HG02610 (cell line): ENCODE data around the gene GOLGA8M.
"Not testable (repeated sequence)": the region's sequence is repeated elsewhere in the genome, so short reads cannot be mapped to it uniquely, and the experiment has no call there.

Experiments
- ATAC-seq: cut with Tn5 transposase; IDR thresholded peaks from one replicate; pipeline ENCODE4 v1.9.1; 2021; ENCODE audit warnings: mild to moderate bottlenecking, moderate library complexity; ENCODE audit not compliant: unreplicated experiment

The GOLGA8M gene, protein sequence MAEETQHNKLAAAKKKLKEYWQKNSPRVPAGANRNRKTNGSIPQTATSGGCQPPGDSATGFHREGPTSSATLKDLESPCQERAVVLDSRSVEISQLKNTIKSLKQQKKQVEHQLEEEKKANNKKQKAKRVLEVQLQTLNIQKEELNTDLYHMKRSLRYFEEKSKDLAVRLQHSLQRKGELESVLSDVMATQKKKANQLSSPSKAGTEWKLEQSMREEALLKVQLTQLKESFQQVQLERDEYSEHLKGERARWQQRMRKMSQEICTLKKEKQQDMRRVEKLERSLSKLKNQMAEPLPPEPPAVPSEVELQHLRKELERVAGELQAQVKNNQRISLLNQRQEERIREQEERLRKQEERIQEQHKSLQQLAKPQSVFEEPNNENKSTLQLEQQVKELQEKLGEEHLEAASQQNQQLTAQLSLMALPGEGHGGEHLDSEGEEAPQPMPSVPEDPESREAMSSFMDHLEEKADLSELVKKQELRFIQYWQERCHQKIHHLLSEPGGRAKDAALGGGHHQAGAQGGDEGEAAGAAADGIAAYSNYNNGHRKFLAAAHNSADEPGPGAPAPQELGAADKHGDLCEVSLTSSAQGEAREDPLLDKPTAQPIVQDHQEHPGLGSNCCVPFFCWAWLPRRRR

DNA sequence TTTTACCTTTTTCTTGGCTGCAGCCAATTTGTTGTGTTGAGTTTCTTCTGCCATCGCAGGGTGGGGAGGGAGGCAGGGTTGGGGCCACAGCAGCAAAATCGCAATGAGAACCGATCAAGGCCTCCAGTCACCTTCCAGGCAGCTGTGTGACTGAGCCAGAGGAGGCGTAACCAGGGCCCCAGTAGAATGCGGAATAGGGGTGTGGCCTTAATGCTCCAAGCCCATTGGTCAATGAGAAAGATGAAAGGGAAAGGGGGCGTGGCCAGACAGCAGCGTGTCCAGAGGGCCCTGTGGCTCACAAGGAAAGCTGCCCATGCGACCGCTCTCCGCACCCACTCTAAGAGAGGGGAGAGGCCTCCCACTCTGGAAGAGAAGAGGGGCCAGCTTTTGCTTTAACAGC is at the start of gene GOLGA8M:
Gene GOLGA8M, minus strand, starts transcription at position 152 of the 400 bp plus-strand sequence. Its CDS starts 98 bp downstream, at position 54.
- not testable (repeated sequence) for ATAC-seq

DNA sequence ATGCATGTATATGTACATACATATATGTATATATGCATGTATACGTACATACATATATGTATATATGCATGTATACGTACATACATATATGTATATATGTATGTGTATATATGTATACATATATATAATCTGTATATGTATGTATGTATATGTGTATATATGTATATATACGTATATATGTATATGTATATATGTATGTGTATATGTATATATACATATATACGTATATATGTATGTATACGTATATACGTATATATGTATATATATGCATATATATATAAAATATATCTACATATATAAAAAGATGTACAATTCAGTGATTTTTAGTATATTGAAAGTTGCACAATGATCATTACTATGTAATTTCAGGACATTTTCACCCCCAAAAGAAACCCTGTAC is 30.7 kb upstream of the GOLGA8M start:
- not testable (repeated sequence) for ATAC-seq

DNA sequence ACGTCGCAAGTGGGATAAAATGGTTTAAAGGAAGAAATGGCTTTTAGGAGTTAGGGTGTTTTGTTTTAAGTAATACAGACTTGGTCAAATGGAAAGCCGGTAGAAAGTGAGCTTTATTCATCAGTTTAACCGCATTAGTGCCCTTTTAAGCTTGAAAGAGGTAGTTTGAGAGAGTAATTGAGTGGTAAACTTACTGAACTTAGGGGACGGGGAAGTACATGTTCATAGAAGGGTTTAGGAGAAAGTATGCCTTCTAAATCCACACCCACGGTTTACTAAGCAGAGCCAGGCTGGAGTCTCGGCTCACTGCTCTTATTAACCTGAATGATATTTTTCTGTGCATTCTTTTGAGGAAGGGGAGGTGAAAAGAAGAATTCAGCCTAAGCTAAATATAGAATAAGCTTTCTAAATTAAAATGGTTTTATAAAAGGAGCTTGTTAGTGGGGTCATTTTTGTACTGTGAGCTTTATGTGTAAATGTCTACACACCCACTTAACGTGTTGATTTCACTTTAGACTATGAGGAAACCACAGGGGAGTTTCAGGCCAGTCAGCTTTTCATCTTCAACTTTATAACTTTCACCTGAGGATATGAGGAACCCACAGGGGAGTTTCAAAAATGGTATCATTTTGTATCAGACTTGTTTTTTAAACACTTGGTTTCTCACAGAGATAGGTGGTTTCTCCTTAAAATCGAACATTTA is 26.5 kb upstream of the GOLGA8M start:
- peak; percentile 65 for ATAC-seq

DNA sequence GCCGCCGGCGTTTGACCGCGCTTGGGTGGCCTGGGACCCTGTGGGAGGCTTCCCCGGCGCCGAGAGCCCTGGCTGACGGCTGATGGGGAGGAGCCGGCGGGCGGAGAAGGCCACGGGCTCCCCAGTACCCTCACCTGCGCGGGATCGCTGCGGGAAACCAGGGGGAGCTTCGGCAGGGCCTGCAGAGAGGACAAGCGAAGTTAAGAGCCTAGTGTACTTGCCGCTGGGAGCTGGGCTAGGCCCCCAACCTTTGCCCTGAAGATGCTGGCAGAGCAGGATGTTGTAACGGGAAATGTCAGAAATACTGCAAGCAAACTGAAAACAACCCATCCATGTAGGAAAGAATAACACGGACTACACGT is 26.0 kb upstream of the GOLGA8M start:
- ATAC-seq = peak; percentile 25

DNA sequence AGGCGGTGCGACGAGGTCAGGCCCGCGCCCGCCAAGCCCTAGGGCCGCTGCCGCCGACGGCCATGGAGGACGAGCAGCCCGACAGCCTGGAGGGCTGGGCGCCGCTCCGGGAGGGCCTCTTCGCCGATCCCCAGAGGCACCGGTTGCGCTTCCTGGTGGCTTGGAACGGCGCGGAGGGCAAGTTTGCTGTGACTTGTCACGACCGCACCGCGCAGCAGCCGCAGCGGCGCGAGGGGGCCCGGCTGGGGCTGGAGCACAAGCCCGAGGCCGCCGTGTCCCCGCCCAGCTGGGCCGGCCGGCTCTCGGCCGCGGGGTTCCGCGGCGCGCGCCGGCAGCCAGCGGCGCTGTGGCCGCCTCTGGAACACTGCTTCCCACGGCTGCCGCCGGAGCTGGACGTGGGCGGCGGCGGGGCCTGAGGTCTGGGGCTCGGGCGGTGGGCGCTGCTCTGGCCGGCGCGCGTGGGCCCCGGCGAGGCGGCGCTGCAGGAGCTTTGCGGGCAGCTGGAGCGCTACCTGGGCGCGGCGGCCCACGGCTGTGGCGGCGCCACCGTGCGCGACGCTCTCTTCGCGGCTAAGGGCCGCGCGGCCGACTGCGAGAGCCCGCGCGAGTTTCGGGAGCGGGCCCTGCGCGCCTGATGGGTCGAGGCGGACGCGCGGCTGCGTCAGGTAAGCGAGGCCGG is 25.4 kb upstream of the GOLGA8M start:
- ATAC-seq = peak; percentile 52

DNA sequence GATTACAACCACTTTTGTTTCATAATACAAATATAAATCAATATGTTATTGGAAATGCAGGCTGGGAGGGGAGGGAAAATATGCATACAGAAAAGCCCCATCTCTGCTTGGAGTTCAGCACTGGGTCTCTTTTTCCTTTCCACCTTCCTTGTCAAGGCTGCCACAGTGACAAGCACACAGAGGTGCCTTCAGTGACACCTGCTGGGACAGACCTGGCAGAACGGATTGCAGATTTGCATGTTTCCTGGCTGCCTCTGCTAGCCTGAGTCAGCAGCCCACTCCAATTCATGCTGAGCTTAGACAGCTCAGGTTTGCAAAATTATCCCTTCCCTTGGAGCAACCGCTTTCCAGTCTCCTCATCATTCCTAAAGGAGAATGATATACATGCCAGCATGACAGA is 15.8 kb upstream of the GOLGA8M start:
- ATAC-seq = not testable (repeated sequence)

DNA sequence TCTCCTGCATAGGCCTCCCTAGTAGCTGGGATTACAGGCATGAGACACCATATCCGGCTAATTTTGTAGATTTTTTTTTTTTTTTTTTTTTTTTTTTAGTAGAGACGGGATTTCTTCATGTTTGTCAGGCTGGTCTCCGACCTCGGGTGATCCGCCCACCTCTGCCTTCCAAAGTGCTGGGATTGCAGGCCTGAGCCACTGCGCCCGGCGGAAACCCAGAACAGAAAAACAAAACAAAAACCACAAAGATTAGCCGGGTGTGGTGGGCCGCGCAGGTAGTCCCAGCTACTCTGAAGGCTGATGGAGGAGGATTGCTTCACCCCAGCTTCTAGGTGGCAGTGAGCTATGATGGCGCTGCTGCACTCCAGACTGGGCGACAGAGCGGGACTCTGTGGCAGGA is 14.8 kb upstream of the GOLGA8M start:
- ATAC-seq = not testable (repeated sequence)

DNA sequence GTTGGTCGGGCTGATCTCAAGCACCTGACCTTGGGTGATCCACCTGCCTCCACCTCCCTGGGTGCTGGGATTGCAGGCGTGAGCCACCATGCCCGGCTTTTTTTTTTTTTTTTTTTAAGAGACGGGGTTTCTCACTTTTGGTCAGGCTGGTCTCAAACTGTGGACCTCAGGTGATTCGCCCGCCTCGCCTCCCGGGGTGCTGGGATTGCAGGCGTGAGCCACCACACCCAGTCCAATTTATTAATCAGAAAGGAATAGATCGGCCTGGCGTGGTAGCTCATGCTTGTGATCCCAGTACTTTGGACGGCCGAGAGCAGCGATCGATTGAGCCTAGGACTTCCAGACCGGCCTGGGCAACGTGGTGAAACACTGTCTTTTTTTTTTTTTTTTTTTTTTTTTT is 13.9 kb upstream of the GOLGA8M start:
- no peak for ATAC-seq

DNA sequence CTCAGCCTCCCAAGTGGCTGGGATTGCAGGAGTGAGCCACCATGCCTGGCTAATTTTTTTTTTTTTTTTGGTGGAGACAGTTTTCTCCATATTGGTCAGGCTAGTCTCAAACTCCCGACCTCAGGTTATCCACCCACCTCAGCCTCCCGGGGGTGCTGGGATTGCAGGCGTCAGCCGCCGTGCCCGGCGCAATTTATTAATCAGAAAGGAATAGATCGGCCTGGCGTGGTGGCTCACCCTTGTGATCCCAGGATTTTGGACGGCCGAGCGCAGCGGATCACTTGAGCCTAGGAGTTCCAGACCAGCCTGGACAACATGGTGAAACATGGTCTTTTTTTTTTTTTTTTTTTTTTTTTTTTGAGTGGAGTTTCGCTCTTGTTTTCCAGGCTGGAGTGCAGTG is 13.3 kb upstream of the GOLGA8M start:
- ATAC-seq = no peak

DNA sequence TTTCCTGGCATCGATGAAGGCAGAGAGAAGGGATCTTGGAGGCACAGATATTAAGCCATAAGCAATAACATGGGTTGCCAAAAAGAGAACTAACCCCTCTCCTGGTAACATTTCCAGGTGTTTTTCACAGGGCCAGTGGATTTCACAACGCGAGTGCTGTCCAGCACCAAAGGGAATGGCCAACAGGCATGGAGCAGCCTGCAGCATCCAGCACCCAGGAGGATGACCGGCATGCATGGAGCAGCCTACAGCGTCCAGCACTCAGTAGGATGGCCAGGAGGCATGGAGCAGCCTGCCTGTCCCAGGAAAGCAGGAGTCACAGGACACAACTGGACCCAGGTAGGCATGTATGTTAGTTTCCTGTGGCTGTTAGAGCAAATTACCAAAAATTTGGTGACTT is 11.8 kb upstream of the GOLGA8M start:
- not testable (repeated sequence) for ATAC-seq

DNA sequence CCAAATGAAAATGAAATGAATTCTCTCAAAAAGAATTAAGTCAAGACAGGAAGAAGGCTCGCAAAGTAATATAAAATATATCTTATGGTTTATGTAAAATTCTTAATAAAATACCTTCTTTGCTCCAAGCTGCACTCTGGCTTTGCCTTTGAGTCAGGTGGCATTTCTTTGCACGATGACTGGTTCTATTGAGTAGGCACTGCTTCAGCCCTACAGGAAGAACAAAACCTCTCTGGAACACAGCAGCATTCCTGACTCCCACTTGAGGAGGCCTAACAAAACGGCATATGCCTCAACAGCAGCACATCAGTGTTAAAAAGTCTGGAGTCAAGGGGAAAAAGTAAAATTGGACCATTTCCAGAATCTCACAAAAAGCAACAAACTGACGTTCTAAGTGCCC is 7.4 kb upstream of the GOLGA8M start:
- not testable (repeated sequence) for ATAC-seq

DNA sequence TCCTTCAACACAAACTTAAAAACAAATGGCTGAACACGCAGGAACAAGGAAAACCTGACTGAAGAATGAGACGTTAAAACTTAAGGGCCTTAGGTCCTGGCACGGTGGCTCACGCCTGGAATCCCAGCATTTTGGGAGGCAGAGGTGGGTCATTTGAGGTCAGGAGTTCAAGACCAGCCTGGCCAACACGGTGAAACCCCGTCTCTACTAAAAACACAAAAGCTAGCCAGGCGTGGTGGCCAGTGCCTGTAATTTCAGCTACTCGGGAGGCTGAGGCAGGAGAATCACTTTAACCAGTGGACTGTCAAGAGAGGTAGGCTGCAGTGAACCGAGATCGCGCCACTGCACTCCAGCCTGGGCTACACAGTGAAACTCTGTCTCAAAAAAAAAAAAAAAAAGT is 6.4 kb upstream of the GOLGA8M start:
- ATAC-seq = not testable (repeated sequence)

DNA sequence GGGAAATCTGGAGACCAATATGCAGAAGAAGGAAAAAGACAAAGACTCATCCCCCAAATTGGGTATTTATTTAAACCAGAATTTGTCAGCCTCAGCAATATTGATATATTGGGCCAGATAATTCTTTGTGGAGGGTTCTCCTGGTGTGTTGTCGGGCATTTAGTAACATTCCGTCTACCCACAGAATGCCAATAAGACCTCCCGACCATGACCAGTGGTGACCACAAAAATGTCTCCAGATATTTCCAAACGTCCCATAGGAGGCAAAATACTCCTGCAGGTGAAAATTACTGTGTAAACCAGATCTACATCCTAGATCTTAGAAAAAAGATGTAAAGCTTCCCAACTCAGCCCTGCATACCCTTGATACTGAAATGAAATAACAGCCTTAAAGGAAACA is 2.0 kb upstream of the GOLGA8M start:
- ATAC-seq = not testable (repeated sequence)

DNA sequence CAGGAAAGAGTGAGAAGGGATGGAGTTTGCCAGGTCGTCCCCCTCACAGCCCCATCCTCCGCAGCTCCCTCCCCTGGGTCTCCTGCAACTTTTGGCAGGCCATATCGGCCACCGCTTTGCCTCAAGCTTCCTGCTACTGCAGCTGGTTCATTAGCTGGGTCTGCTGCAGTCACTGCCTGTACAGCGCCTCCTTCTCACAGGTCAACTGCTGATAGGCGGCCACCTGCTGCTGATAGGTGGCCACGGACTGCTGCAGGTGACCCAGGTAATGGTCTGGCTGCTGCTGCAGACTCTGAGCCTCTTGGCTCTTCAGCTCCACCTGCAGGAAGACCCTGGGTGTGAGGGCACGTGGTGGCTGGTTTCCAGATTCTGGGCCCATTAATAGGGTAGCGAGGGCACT is 8.3 kb downstream of the GOLGA8M start:
- not testable (repeated sequence) for ATAC-seq

DNA sequence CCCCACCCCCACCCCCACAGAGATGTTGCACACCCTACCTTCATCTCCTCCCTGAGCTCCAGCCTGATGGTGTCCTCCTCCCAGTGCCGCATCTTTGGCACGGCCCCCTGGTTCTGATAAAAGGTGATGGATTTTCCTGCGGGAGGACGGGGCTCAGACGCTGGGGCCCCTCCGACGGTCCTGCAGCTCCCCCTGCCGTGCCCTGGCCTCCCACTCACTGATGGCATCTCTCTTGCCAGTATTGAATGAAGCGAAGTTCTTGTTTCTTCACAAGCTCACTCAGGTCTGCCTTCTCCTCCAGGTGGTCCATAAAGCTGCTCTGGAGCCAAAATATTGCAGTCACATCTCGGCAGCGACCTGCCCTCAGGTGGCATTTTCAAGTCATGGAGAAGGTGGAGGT is 9.8 kb downstream of the GOLGA8M start:
- not testable (repeated sequence) for ATAC-seq

DNA sequence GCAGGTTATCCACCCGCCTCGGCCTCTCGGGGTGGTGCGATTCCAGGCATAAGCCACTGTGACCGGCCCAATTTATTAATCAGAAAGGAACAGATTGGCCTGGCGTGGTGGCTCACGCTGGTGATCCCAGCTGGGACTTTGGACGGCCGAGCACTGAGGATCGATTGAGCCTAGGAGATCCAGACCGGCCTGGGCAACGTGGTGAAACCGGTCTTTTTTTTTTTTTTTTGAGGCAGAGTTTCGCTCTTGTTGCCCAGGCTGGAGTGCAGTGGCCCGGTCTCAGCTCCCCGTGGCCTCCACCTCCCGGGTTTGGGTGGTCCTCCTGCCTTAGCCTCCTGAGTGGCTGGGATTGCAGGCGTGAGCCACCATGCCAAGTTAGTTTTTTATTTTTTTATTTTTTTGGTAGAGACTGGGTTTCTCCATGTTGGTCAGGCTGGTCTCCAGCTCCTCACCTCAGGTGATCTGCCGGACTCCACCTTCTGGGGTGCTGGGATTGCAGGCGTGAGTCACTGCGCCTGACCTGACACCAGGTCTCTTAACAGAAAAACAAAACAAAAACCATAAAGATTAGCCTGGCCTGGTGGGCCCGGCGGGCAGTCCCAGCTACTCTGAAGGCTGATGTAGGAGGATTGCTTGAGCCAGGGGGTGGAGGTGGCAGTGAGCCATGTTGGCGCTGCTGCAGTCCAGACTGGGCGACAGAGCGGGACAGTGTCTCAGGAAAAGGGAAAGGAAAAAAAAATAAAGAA is 18.0 kb downstream of the GOLGA8M start:
- ATAC-seq = not testable (repeated sequence)

DNA sequence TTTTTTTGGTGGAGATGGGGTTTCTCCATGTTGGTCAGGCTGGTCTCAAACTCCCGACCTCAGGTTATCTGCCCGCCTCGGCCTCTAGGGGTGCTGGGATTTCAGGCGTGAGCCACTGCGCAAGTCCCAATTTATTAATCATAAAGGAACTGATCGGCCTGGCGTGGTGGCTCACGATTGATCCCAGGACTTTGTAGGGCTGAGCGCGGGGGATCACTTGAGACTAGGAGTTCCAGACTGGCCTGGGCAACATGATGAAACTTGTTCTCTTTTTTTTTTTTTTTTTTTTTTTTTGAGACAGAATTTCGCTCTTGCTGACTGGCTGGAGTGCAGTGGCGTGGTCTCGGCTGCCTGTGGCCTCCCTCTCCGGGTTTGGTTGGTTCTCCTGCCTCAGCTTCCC is 19.2 kb downstream of the GOLGA8M start:
- not testable (repeated sequence) for ATAC-seq

DNA sequence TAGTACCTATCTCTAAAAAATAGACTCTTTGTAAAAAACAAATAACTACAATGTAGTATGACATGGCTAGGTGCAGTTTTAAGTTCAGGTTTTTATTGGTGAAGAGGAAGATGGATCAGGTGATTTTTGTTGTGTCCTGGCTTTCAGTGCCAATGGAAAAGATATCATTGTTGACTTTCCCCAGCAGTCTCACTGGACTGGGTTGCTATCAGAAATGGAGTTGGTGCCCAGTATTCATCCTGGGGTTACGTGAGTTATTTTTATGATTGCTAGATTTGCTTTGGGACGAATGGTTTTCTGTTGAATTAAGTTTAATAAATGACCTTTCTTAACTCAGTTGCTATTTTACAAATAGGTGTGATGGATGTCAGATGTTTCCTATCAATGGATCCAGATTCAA is 38.7 kb downstream of the GOLGA8M start:
- not testable (repeated sequence) for ATAC-seq

DNA sequence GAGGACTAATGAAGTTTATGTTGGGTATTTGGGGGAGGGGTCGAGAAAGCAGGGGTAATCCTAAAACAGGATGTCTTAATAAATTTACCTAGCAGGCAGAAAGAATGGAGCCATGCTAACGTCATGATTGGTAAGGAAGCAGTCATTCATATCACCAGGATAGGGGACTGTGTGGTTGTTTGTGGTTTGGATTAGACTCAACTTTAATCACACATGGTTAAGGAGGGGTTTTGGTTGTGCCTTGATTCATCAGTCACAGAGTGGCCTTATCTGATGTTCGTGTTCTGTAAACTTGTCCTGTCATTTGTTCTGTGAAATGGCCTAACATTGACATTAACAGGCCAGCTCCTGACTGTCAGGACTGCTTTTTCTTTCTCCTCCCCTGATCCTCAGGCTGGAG is 40.1 kb downstream of the GOLGA8M start:
- not testable (repeated sequence) for ATAC-seq

DNA sequence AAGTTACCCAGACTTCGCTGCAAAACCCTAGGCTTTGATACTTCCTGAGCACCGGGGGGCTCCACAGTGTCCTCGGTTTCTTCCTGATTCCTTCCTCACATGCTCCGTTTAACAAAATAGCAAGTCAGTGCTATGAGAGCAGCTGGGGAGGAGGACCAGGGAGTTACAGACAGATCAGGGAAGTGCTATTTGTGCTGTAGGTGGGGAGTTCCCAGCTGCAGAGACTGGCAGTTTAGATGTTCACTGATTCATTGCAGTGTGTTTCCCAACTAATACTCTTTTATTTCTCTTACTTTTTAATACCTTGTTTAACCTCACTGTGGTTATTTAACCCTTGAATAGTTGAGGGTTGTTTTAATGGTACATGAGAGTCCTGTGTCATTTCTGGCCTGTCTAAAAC is 45.8 kb downstream of the GOLGA8M start:
- peak; percentile 64 for ATAC-seq
